Activated T-helper 1 cell treated with anti-CD3 and anti-CD28 coated beads, Interleukin-2, amount 50 U/mL, for 16 hours (primary cell): Measurements from ENCODE around the gene CPEB3.
"Not testable (repeated sequence)": the region's sequence is repeated elsewhere in the genome, so short reads cannot be mapped to it uniquely, and the experiment has no call there.

Experiments used
- DNase-seq, 2 donors: peaks; one replicate each; pipeline ENCODE4 v3.0.0-alpha.2; 2020; ENCODE audit warnings: low read depth in 1 of 2, low spot score in 1 of 2

Gene CPEB3

GRCh38 chr10:92290837-92291615 is at the start of gene CPEB3, which contains the start of gene MARCHF5:
Gene CPEB3 (minus strand): TSS chr10:92291078. CDS start chr10:92240350, 50,728 bp downstream.
Gene MARCHF5 (plus strand): TSS chr10:92291167. CDS start chr10:92291495, 328 bp downstream.
- peak; percentile 77 to 85 for DNase-seq

DNA sequence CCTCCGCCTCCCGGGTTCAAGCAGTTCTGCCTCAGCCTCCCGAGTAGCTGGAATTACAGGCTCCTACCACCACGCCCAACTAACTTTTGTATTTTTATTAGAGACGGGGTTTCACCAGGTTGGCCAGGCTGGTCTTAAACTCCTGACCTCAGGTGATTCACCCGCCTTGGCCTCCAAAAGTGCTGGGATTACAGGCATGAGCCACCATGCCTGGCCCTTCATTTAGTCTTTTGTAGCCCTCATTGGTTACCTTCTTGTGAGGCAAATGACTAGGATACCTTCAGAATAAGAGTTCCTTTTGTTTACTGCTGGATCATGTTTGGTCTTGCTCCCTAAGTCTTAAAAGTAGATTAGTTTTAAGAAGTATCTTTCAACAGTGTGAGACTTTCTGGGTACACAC is 39.0 kb upstream of the CPEB3 start:
- DNase-seq: not testable (repeated sequence)

DNA sequence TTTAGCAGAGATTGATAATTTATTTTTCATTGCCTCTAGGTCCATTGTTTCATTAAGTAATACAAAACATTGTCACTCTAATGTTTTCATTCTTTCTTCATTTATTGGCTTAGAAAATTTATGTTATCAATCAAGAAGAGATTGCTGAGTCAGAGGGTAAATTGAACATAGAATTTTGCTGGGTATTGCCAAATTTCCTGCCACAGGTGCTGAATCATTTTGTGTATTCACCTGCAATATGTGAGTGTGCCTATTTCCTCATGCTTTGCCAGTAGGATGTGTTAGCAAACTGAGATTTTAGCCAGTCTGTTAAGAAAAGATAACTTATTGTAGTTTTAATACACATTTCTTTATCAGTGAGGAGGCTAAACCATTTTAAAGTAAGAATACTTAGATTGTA is 38.1 kb upstream of the CPEB3 start:
- DNase-seq: no peak

- DNase-seq: no peak
Observed at GRCh38 chr10:92327445-92328433, 36.9 kb upstream of the CPEB3 start.

DNA sequence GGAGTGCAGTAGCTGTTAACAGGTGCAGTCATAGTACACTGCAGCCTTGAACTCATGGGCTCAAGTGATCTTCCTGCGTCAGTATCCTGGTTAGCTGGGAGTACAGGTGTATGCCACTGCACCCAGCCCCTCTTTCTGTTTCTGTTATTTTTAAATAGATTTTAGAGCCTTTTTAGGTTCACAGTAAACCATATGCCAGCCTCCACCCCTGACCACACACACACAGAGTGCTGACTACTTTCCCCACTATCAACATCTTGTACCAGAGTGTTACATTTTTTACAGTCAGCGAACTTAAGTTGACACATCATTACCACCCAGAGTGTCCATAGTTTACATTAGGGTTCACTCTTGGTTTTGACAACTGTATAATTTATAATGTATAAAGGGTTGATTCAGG is 32.2 kb upstream of the CPEB3 start:
- no peak for DNase-seq

DNA sequence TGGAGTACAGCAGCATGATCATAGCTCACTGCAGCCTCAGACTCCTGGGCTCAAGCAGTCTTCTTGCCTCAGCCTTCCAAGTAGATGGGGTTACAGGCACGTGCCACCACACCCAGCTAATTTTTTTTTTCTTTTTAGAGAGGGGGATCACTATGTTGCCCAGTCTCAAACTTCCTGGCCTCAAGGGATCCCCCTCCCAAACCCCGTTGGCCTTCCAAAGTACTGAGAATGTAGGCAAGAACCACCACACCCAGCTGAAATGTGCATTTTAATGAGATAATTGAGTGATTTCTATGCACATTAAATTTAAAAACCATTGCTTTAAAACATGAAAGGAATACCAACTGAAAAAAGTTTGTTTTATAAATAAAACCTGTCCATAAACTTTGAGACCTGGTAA is 25.7 kb upstream of the CPEB3 start:
- no peak for DNase-seq

DNA sequence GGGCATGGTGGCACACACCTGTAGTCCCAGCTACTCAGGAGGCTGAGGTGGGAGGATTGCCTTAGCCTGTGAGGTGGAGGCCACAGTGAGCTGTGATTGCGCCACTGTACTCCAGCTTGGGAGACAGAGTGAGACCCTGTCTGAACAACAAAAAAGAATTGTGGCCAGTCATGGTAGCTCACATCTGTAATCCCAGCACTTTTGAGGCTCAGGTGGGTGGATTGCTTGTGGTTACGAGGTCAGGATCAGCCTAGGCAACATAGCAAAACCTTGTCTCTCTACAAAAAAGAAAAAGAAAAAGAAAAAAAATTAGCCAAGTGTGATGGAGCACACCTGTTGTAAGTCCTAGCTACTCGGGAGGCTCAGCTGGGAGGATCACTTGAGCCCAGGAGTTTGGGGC is 22.9 kb upstream of the CPEB3 start:
- DNase-seq: no peak

- DNase-seq: no peak
Observed at GRCh38 chr10:92309272-92309671, 18.4 kb upstream of the CPEB3 start.

GRCh38 chr10:92305133-92306072 is 14.5 kb upstream of the CPEB3 start:
- no peak for DNase-seq

DNA sequence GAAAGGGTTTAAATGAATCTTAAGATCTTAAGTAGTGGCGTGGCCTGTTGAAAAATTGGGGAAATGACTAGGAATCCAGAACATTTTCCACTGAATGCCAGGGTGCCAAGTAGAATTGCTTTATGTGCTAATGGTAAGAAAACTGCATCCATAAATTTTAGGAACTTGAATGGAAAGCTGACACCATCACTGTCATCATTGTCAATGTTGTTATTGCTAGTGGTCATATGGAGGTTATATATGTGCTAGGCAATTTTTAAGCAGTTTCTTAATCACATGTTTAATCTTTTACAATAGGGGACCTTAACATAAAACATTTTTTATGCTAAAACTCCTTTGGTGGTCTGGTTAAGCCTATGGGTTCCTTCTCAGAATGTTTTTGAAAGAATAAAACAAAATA is 13.2 kb upstream of the CPEB3 start:
- DNase-seq: no peak

DNA sequence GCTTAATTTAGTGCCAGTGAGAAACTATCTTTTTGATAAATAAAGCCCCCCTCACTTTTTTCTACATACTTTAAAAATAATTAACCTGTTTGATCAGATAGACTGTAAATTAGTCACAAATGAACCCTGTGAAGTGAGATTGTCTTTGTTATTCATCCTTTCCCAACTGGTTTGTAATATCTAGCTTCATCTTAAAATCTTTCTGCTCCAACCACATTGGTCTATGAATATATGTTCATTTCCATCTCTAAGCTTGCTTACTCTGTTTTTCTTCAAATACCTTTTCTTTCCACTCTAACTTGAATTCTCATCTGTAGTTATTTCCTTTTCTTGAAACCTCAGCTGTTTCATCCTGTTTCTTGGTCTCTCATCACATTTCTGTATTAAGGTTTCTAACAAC is 12.2 kb upstream of the CPEB3 start:
- no peak for DNase-seq

DNA sequence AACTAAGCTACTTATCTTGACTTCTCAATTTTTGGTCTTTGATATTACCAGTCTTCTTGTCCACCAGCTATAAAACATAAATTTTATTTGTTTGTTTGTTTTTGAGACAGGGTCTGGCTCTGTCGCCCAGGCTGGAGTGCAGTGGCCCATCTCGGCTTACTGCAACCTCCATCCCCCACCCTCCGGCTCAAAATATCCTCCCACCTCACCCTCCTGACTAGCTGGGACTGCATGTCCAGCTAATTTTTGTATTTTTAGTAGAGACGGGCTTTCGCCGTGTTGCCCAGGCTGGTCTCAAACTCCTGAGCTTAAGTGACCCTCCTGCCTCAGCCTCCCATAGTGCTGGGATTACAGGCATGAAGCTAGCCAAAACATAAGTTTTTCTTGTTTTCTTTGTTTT is 7.6 kb upstream of the CPEB3 start:
- no peak for DNase-seq

DNA sequence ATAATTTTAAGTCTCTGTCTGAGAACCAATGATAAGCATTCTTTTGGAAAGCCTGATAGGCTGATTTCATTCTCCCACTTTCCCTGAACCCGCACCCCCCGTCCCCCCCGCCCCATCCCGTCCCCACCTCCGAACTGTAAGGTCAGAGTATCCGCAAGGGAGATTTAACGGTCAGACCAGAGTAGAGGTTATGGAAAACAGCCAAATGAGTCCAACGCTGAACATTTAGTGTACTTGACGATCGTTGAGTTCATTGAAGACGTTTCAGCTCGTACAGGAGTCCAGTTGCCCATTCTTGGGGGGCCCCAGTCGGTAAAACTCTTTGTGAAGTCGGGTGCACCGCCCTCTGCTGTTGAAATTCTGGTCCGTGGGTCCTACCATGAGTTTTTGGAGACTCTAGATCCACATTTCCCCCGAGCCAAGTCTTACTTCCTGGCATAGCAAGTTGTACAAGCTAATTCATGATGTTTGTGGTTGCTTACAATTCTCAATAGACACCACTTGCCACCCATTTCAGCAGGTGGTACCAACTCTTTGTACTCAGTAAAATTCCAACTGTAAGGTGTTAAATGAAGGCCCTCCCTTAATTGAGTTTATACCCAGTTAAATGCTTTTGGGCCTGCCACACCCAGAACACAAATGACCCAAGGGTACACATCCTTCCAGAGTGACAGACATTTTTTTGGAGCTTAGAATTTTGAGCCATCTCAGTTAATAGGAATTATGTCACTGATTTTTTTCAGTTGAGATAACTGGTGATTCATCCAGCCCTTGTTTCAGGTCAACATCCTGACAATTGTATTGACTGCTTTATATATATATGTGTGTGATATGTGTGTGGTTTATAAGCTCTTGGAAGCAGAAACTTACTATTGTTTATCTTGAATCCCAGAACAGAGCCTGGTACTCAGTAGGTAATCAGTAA is 1.3 kb upstream of the CPEB3 start:
- DNase-seq: peak; percentile 2 to 18

DNA sequence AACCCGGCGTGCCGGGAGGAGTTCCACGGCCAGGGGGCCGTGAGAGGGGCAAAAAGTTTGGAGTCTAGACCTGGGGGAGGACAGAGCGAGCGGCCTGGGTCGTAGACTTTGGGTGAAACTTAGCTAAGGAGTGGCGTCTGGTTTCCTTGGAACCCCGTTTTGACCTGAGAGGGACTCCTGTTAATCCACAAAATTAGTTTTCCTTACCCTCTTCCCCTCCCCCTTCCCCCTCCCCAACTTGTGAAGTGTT is 663 bp upstream of the CPEB3 start:
- no peak for DNase-seq

GRCh38 chr10:92290076-92290836 is 622 bp downstream of the CPEB3 start:
- DNase-seq: peak in 1 of 2 donors; percentile 5

GRCh38 chr10:92284112-92284704 is 6.7 kb downstream of the CPEB3 start:
- DNase-seq: no peak

DNA sequence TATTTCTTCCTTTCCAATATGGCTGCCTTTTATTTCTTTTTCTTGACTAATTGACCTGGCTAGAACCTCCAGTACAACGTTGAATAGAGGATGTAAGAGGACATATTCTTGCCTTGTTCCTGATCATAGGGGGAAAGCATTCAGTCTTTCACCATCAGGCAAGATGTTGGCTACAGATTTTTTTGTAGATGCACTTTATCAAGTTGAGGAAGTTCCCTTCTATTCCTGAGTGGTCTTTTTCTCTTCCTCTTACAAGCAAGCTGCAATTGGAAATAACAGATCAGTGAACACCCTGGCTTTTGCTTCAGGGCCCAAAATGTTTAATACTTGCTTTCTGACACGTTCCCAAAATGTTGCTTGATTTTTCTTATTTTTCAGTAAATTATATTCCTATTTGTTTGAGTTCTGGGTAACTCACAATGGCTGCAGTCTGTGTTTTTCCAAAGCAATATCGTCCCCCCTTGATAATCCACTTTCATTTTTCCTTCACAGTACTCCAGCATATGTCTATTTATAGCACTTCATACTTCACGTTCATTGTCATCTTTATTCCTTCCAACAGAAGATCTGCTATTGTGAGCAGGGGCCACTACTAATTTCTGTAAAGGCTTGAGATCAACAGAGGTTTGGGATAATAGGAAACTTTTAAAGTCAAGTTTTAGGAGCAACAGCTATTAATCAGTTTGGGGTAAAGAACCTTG is 11.7 kb downstream of the CPEB3 start:
- DNase-seq: no peak

GRCh38 chr10:92274071-92274470 is 16.8 kb downstream of the CPEB3 start:
- DNase-seq: no peak
